HCT116 (cell line): ENCODE results near the gene RTL10. TPM values are rescaled to one million over a fixed set of nuclear protein-coding genes. Genes with fewer than 3 reads are reported as not detected.

ENCODE experiments used
- ATAC-seq: fragments of 200-7000 bp; cut with Tn5 transposase; 2 replicates; pipeline ENCODE4 v1.9.1; 2020; ENCODE audit warnings: mild to moderate bottlenecking, moderate library complexity
- BruUV-seq: library from RNA; stranded (reverse); fragments of 400-500 nt; replicated peaks from 2 replicates; lab custom pipeline; 2021; lab: Mats Ljungman, UMichigan
- CTCF ChIA-PET: fragments of 300-600 bp; sonication (Branson Sonifier 250); formaldehyde crosslinking; loops from one replicate; lab custom pipeline; 2021; ENCODE audit warnings: antibody characterized with exemption; lab: Charles Lee
- POLR2A ChIA-PET: fragments of 300-600, 350-600 bp; sonication (Branson Sonifier 250); formaldehyde crosslinking; loops from one replicate; lab custom pipeline; 2021; ENCODE audit warnings: antibody characterized with exemption; lab: Charles Lee
- RAD21 ChIA-PET, 2 experiments: fragments of 300-600 bp; sonication (Branson Sonifier 250); formaldehyde crosslinking; loops; one replicate each; lab custom pipeline; 2023; ENCODE audit warnings: low total read pairs in 2 of 2; ENCODE audit not compliant: uncharacterized antibody in 2 of 2, unreplicated experiment in 2 of 2, low non-redundant PET in 1 of 2; lab: Charles Lee
- DNase-seq: peaks from one replicate; pipeline ENCODE4 v3.0.0-alpha.2; 2010; ENCODE audit warnings: low read depth, low spot score
- H2AFZ ChIP-seq: fragments of 200-600 bp; shearing (Covaris generic), sonication (generic); 2 replicates; pipeline ENCODE4 v1.6.1; 2017; ENCODE audit warnings: low read depth, mixed run types, mixed read lengths, antibody characterized with exemption, low read length; ENCODE audit not compliant: poor library complexity, severe bottlenecking
- H3K27ac ChIP-seq: 2 replicates; pipeline ENCODE4 v1.5.1; 2012; ENCODE audit warnings: low read depth, low read length
- H3K27me3 ChIP-seq: fragments of 200-600 bp; sonication (generic); 2 replicates; pipeline ENCODE4 v1.6.1; 2016; ENCODE audit warnings: mixed run types, low read length, mixed read lengths; ENCODE audit not compliant: insufficient read depth
- H3K36me3 ChIP-seq, 2 experiments: fragments of 200-500 bp in 1 of 2; fragments of 200-600 bp in 1 of 2; sonication (Bioruptor generic) in 1 of 2; sonication (generic) in 1 of 2; 2 replicates each; pipeline versions ENCODE4 v1.5.1 to v1.6.1; 2014 to 2016; ENCODE audit warnings: low read length in 2 of 2, inconsistent platforms in 1 of 2, mixed read lengths in 1 of 2, mixed run types in 1 of 2; ENCODE audit not compliant: insufficient read depth in 2 of 2, control insufficient read depth in 1 of 2
- H3K4me1 ChIP-seq, 2 experiments: fragments of 200-600 bp in 1 of 2; sonication (generic) in 1 of 2; 2 replicates each; pipeline versions ENCODE4 v1.5.1 to v1.6.1; 2012 to 2017; ENCODE audit warnings: low read length in 2 of 2, inconsistent platforms in 1 of 2, mild to moderate bottlenecking in 1 of 2, mixed read lengths in 1 of 2, mixed run types in 1 of 2, moderate library complexity in 1 of 2; ENCODE audit not compliant: insufficient read depth in 2 of 2, control insufficient read depth in 1 of 2
- H3K4me2 ChIP-seq: fragments of 200-600 bp; sonication (generic); 2 replicates; pipeline ENCODE4 v1.6.1; 2017; ENCODE audit warnings: mixed run types, low read length, mixed read lengths
- H3K4me3 ChIP-seq, 2 experiments: fragments of 200-600 bp in 1 of 2; sonication (generic) in 1 of 2; replicated peaks in 1 of 2; 2 replicates each; pipeline ENCODE4 v1.5.1; 2011 to 2016; ENCODE audit warnings: low read length in 2 of 2, control low read depth in 1 of 2, low read depth in 1 of 2, mild to moderate bottlenecking in 1 of 2, mixed read lengths in 1 of 2, mixed run types in 1 of 2
- H3K79me2 ChIP-seq: fragments of 200-600 bp; sonication (generic); 2 replicates; pipeline ENCODE4 v1.6.1; 2017; ENCODE audit warnings: mild to moderate bottlenecking, mixed run types, low read length, moderate library complexity, mixed read lengths; ENCODE audit not compliant: insufficient read depth
- H3K9ac ChIP-seq: fragments of 200-600 bp; sonication (generic); 2 replicates; pipeline ENCODE4 v1.6.1; 2016; ENCODE audit warnings: low read length, mixed read lengths
- H3K9me2 ChIP-seq: fragments of 200-600 bp; sonication (generic), shearing (Covaris generic); 2 replicates; pipeline ENCODE4 v1.6.1; 2017; ENCODE audit warnings: mixed run types, mild to moderate bottlenecking, moderate library complexity; ENCODE audit not compliant: insufficient read depth
- H3K9me3 ChIP-seq, 2 experiments: fragments of 200-500 bp in 1 of 2; fragments of 200-600 bp in 1 of 2; sonication (Bioruptor generic) in 1 of 2; sonication (generic) in 1 of 2; 2 replicates each; pipeline ENCODE4 v1.6.1; 2014 to 2017; ENCODE audit warnings: low read length in 2 of 2, mixed read lengths in 2 of 2, inconsistent platforms in 1 of 2, low read depth in 1 of 2, mild to moderate bottlenecking in 1 of 2, mixed run types in 1 of 2, moderate library complexity in 1 of 2; ENCODE audit not compliant: control insufficient read depth in 1 of 2, insufficient read depth in 1 of 2
- H4K20me1 ChIP-seq: fragments of 200-600 bp; sonication (generic), shearing (Covaris generic); 2 replicates; pipeline ENCODE4 v1.6.1; 2017; ENCODE audit warnings: mixed run types, mild to moderate bottlenecking, moderate library complexity; ENCODE audit not compliant: insufficient read depth
- ATF3 ChIP-seq: IDR thresholded peaks from 2 replicates; pipeline ENCODE4 v1.6.1; 2012
- CTCF ChIP-seq, 3 experiments: fragments of 200-600 bp in 1 of 3; sonication (generic) in 1 of 3; IDR thresholded peaks in 2 of 3; conservative IDR thresholded peaks in 1 of 3; 2 replicates each; pipeline ENCODE4 v1.5.1; 2012 to 2017; ENCODE audit warnings: low read depth in 2 of 3, low read length in 2 of 3, antibody characterized with exemption in 1 of 3, borderline replicate concordance in 1 of 3, control low read depth in 1 of 3, mild to moderate bottlenecking in 1 of 3, mixed read lengths in 1 of 3, mixed run types in 1 of 3, moderate library complexity in 1 of 3; ENCODE audit not compliant: insufficient read depth in 1 of 3
- ELF1 ChIP-seq: IDR thresholded peaks from 2 replicates; pipeline ENCODE4 v1.6.1; 2012; ENCODE audit warnings: low read depth, borderline replicate concordance
- EZH2 ChIP-seq: fragments of 200-600 bp; sonication (generic); IDR thresholded peaks from 2 replicates; pipeline ENCODE4 v1.6.1; 2017; ENCODE audit warnings: antibody characterized with exemption, mixed run types
- FOSL1 ChIP-seq: IDR thresholded peaks from 2 replicates; pipeline ENCODE4 v1.6.1; 2012; ENCODE audit warnings: low read depth
- MAX ChIP-seq: IDR thresholded peaks from 2 replicates; pipeline ENCODE4 v1.6.1; 2012
- SIN3A ChIP-seq: IDR thresholded peaks from 2 replicates; pipeline ENCODE4 v1.6.1; 2012; ENCODE audit warnings: low read depth
- SRF ChIP-seq: IDR thresholded peaks from 2 replicates; pipeline ENCODE4 v1.6.1; 2012; ENCODE audit warnings: low read depth
- YY1 ChIP-seq: IDR thresholded peaks from 2 replicates; pipeline ENCODE4 v1.6.1; 2011; ENCODE audit warnings: low read length, low read depth, moderate library complexity, mild to moderate bottlenecking; ENCODE audit not compliant: insufficient replicate concordance; ENCODE audit errors: extremely low read depth
- ZFX ChIP-seq: fragments of 450-650 bp; IDR thresholded peaks from 2 replicates; pipeline ENCODE4 v1.6.1; 2017
- intact Hi-C: fragments of 100-400 bp; cut with micrococcal nuclease; formaldehyde crosslinking; loops from 2 replicates; pipeline ENCODE4 v1.10.0; 2022
- total RNA-seq: library from RNA; stranded (reverse); gene quantifications from one replicate; pipeline ENCODE4 v1.2.1, GENCODE V29; 2021; ENCODE audit not compliant: unreplicated experiment

RTL10 gene
- total RNA-seq, 1 experiment from 2014 or later: 24.6 TPM

GRCh38 chr22:19870153-19871022 is 15.7 kb upstream of the RTL10 start:
- Histone ChIP-seq H3K9me2 (no peaks in the 10 kb centered on the region), H3K9ac (no peak overlapping the region), H2AFZ (no peak overlapping the region), H3K36me3 (no peaks in the 10 kb centered on the region), H3K27me3 (no peaks in the 10 kb centered on the region), H3K4me3 (no peak overlapping the region), H3K4me2 (no peak overlapping the region), H3K27ac (no peak overlapping the region), H3K9me3 (no peaks in the 10 kb centered on the region), H3K4me1 (no peaks in the 10 kb centered on the region), H3K79me2 (no peaks in the 10 kb centered on the region), H4K20me1 (no peaks in the 10 kb centered on the region)
- DNase-seq: no peak
- POLR2A ChIA-PET: no interaction called here
- BruUV-seq: no TSS peak
- RAD21 ChIA-PET: no interaction called here
- intact Hi-C loops: no loop called here
- CTCF ChIA-PET: no interaction called here
- TF ChIP-seq MAX (no peak), ZFX (no peak), SIN3A (no peak), EZH2 (no peak), ATF3 (no peak), SRF (no peak), YY1 (no peak), ELF1 (no peak), FOSL1 (no peak), CTCF (IDR thresholded peaks at IDR 0.05 in 2 of 3, conservative IDR thresholded peaks at IDR 0.05 in 1 of 3; ENCODE audit: borderline replicate concordance in 1 of 3, insufficient read depth in 1 of 3, low read depth in 2 of 3, low read length in 2 of 3) (no peak)
- no peak for ATAC-seq
